Keratinocyte (primary cell): Measurements from ENCODE around the gene CARM1.

Experiments used
- EZH2 ChIP-seq: IDR thresholded peaks from one replicate; pipeline ENCODE4 v1.6.1; 2012; ENCODE audit warnings: inconsistent platforms, mild to moderate bottlenecking, low read length, moderate library complexity
- TF ChIP-seq, protein P1 (sequence below), 3 experiments: IDR thresholded peaks in 1 of 3; conservative IDR thresholded peaks in 1 of 3; optimal IDR thresholded peaks in 1 of 3; 2 replicates in 2 of 3; 3 replicates in 1 of 3; pipeline versions ENCODE3 to v1.5.1; 2011; ENCODE audit warnings: low read length in 3 of 3, mild to moderate bottlenecking in 3 of 3, moderate library complexity in 2 of 3, control low read depth in 1 of 3, inconsistent platforms in 1 of 3; ENCODE audit not compliant: insufficient read depth in 2 of 3; ENCODE audit errors: extremely low read depth in 1 of 3

DNA sequence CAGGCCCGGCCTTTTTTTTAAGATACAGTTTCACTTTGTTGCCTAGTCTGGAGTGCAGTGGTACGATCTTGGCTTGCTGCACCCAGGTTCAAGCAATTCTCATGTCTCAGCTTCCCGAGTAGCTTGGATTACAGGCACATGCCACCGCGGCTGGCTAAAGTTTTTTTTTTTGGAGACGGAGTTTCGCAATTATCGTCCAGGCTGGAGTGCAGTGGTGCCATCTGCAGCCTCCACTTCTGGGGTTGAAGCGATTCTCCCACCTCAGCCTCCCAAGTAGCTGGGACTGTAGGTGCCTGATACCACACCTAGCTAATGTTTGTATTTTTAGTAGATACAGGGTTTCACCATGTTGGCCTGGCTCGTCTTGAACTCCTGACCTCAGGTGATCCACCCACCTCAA, 4.9 kb upstream of the CARM1 start:
- TF ChIP-seq, protein P1, sequence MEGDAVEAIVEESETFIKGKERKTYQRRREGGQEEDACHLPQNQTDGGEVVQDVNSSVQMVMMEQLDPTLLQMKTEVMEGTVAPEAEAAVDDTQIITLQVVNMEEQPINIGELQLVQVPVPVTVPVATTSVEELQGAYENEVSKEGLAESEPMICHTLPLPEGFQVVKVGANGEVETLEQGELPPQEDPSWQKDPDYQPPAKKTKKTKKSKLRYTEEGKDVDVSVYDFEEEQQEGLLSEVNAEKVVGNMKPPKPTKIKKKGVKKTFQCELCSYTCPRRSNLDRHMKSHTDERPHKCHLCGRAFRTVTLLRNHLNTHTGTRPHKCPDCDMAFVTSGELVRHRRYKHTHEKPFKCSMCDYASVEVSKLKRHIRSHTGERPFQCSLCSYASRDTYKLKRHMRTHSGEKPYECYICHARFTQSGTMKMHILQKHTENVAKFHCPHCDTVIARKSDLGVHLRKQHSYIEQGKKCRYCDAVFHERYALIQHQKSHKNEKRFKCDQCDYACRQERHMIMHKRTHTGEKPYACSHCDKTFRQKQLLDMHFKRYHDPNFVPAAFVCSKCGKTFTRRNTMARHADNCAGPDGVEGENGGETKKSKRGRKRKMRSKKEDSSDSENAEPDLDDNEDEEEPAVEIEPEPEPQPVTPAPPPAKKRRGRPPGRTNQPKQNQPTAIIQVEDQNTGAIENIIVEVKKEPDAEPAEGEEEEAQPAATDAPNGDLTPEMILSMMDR (optimal IDR thresholded peaks at IDR 0.05 in 1 of 3, IDR thresholded peaks at IDR 0.05 in 1 of 3, conservative IDR thresholded peaks at IDR 0.05 in 1 of 3; ENCODE audit: extremely low read depth in 1 of 3, insufficient read depth in 2 of 3, low read length in 3 of 3): no peak
- TF ChIP-seq EZH2: no peak
